HG03575 (cell line): Measurements from ENCODE around the gene DHRS1.

Experiments used
- ATAC-seq: cut with Tn5 transposase; IDR thresholded peaks from one replicate; pipeline ENCODE4 v1.9.1; 2021; ENCODE audit not compliant: unreplicated experiment, insufficient number of reproducible peaks, low FRiP score; ENCODE audit errors: extremely low read depth

The DHRS1 gene

DNA sequence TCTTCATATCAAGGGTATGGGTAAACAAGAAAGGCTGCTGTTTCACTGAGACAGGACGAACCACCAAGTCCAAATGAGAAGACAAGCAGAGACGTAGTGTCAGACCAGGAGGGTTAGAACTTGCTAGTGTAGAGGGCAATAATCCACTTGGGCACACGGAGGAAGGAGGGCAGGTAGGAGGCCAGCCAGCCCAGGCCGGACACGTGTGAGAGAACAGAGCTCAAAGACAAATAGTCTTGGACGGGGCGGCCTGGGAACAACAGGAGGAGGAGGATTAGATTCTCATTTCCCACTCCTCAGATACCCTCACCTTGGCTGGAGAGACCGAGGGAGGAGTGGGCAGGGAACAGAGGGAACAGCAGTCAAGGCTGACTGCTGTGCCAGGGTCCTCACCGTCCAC, 8.8 kb downstream of the DHRS1 start:
- ATAC-seq, result no peak

DNA sequence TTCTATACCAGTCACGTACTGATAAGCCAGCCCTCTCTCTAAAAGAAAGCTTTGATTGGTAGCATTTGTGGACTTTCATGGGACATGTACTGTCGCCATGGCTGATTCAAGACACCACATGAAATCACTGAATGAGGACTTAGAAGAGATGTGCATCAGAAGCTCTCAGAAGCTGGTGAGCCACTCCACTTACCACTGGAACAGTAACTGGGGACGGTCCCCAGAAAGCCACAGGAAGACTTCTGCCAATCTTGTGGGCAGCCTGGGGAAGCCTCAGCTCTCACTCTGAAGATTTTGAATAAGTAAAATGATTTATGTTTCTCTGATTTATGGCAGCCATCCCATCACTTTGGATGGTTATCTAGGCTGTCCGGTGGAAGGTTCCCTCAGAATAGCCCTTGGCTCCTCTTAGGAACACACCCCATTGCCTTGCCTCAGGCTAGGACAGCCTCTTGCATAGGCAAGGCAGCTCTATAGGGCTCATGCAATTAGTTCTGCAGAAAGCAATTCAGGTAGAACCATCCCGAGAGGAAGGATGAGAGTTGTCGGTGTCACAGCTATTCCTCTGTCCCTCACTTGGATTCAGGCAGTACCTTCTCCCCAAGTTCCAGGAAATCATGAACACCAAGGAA, 9.8 kb downstream of the DHRS1 start:
- ATAC-seq, result no peak

DNA sequence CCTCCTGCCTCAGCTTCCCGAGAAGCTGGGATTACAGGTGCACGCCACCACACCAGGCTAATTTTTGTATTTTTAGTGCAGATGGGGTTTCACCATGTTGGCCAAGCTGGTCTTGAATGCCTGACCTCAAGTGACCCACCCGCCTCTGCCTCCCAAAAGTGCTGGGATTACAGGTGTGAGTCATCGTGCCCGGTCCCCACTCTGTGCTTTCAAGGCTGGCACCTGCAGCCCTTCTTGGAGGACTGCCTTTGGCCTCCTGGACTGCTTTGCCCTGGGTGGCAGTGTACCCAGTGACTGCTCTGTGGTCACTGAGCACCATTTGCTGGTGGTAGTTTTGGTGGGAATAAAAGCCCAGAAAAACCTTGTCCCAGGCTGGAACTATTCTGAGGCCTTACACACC, 12.6 kb downstream of the DHRS1 start:
- ATAC-seq, result no peak

DNA sequence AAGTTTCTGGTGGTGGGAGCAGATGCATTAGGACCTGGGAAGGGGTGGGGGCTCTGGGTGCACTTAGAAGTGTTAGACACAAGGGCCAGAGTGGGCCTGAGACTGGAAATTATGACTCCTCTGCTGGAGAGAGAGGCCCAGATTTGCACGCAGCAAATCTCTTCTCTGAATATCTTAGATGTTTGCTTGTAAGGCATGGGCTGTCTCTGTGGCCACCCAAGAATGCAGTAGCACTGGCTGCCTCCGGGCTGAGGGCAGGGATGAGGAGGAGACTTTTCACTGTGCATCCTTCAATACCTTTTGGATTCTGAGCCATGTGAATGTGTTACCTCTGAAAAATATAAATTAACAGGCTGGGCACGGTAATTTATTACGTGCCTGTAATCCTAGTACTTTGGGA, 14.2 kb downstream of the DHRS1 start:
- ATAC-seq, result no peak

DNA sequence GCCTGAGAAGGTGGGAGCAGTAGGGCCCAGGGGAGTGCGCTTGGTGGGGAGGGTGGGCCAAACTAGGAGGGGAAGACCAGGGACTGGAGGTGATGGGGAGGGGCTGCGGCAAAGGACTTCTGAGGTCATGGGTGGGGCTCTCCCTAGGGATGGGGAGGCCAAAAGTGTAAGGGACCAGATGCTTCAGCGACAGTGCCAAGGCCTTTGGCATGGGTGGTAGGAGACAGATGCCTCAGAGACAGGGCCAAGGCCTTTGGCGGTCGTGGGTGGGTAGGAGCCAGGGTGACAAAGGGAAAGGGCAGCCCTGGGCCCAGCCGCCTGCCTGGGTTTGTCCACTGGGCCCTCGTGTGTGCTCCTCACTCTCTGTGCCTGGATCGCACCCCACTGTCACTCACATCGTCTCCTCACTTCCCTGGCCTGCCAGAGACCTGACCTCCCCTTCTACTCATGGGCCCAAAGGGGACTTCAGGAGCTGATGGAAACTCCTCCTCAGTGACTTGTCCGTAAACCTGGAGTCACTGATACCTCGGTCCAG, 15.0 kb downstream of the DHRS1 start:
- ATAC-seq, result no peak

DNA sequence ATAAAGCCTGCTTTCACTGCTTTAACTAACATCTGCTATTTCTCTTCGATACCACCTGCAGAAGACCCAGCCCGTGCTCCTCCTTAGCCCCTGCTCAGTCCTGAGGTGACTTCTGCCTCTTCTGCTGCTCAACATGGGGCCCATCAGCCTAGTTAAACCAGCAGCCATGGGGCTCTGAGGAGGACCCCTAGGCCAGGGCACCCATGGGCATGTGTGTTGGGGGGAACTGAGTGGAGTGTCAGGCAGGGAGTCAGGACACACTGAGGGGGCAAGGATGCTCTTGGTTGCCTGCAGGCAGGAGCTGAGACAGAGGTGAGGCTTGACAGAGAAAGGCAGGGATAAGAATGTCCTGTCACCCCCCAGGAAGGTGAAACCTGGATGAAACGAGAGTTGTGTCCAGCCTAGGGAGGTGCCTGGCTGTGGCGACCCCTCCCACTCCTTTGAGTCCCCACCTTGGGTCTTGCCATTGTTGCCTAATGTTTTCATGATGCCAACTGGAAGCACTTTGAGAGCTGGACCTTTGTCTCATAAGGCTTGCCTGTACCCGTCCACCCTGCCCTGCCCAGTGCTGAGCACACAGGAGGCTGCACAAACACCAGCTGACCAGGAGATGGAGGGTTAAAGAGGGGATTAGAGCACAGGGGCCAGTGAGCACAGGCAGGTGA, 15.7 kb downstream of the DHRS1 start:
- ATAC-seq, result no peak

DNA sequence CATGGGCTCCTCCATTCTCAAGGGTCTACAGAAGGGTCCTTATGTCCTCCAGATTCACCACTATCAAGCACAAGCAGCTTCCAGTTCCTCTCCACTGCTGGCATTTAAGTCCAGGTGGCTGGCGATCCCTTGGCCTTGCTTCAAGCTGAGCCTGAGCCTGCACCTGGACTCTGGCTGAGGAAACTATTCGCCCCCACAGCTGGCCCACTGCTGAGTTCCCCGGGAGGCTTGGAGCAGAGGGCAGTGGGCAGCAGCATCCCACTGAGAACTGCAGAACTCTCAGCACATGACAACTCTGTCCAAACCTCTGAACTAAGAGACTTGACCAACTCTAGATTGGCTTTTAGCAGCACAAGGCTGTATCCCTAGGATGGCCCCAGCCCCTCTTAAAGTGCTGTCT, 16.8 kb downstream of the DHRS1 start:
- no peak for ATAC-seq

DNA sequence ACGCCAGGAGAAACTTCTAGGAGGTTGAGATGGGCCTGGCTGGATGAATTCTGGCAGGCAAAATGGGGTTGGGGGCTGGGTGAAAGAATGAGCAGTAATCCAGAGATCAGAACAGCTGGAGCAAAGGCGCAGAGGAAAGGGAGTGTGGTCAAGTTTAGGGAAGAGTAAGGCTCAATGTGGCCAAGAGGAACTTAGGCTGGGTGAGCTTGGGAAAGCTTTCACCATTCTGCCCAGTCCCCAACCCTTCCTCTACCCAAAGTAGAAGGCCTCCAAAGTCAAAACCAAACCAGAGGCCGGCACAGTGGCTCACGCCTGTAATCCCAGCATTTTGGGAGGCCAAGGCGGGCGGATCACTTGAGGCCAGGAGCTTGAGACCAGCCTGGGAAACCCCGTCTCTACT, 17.9 kb downstream of the DHRS1 start:
- no peak for ATAC-seq

DNA sequence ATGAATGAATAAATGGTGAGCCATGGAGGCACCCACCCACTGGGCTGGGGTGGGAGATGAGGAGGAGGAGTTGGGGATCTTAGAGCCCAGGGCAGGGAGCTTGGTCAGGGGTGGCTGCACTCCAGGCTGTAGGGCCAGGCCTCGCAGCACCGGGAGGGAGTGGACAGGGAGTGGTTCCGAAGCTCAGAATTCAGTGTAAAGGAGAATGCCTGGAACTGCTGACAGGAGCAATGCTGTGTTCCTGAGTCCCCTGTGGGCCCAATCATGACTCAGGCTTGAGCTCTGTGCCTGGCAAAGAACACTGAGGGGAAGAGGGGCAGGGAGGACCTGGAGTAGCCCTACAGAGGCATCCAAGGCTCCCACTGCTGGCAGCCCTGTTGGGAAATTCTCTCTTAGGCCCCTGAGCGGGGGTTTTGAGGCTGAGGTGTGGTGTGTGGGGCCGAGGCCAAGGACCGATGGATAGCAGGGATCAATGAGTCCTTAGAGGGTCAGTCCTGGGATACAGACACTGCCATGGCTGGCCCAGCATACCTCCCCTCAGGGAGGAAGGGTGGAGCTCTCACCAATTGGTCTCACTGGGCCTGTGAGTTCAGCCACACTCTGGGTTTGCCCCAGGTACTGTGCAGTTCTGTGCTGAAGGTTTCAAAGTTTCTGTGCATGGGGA, 18.7 kb downstream of the DHRS1 start:
- ATAC-seq, result no peak

DNA sequence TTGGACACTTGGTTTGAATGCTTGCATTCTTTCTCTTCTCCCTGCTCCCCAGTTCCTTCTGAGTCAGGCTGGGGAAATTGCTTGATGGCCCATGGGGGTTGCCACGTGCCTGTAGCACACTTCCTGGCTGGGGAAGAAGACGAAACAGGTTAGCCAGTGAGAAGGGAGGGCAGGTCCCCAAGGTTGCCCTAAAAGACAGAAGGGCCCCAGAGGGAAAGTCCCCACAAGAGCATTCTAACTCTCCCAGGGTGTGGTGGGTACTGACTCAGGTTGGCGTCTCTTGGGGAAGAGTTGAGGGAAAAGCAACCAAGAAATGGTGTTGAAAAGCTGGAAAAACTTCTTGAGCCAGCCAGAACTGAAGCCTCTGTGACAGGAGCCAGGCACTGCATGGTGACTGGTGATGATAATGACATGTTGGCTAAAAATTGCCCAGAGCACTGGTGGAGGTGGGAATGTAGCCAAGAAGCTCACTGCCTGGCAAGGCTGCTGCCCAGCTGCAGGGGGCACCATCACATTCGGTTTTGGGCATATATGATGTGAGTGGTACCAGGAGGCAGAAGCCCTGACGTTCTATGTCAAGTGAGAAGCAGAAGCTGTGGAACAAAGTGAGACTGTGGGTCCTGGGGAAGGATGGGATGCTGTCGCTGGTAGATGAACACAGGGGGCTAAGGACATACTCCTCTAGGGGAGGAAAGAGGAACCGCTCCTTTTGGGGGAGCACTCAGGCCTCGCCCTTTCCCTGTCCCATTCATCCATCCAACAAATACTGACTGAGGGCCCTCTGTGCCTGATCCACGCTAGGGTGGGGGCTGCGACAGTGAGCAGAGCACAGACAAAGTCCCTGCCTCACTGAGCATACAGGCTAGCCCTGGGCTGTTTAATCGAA, 20.0 kb downstream of the DHRS1 start:
- no peak for ATAC-seq

DNA sequence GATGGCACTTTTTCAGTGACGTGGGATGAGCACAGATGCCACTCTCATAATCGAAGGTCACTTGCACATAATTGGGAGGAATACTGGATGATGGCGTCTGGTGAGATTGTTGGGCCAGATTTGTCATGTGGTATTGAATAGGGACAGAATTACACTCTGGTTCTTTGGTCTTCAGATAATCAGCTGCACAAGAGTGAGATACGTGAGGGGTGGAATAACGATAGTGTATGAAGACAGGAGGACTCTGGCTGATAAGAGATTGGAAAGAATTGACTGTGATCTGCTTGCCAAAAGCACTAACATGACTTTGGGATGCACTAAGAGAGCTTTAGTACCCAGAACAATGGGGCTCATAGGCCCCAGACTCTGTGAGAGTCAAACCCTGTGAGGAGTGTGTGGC, 21.2 kb downstream of the DHRS1 start:
- no peak for ATAC-seq

DNA sequence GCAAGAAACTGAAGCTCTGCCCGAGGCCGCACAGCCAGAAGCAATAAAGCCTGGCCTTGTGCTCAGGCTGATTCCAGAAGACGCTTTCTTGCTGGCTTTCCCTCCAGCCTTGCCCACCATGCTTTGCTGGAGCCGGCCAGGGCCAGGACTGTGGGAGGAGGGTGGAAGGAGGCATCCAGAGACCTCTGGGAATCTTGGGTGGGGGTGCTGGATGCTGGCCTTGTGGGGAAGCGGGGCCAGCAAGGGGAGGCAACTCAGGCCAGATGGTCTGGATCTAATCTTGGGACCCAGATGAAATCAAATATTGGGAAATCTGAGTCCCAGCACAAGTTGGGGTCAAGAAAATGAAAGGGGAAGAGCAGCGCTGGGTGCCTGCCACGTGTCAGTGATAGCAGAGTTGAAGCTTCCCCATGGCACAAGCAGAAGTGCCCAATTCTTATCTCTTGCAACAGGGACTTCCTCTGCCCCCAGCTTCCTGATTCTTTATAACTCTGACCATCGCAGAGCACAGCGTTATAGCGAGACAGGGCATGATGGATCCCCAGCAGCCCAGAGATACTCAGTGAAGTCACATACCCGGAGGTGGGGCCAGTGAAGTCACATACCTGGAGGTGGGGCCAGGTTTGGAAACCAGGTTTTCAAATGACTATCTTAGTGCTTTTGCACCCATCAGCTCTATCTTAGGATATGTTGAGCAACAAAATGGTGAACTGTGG, 21.8 kb downstream of the DHRS1 start:
- no peak for ATAC-seq

DNA sequence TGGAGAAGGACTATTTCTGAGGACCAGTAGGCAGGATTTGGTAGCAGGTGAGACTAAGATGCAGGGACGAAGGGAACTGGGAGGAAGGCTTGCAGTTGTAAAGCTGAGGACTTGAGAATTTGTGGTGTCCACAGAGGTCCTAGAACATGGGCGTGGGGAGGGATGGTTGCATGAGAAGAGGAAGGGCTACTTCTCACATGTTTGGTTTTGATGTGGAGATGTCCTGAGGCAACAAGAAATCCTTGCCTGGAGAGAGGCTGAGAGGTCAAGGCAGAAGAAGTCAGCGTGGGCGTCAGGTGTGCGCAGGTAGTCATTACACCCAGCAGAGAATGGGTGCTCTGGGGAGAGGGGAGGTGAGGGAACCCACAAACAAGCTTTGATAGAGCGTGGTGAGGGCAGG, 22.5 kb downstream of the DHRS1 start:
- no peak for ATAC-seq

DNA sequence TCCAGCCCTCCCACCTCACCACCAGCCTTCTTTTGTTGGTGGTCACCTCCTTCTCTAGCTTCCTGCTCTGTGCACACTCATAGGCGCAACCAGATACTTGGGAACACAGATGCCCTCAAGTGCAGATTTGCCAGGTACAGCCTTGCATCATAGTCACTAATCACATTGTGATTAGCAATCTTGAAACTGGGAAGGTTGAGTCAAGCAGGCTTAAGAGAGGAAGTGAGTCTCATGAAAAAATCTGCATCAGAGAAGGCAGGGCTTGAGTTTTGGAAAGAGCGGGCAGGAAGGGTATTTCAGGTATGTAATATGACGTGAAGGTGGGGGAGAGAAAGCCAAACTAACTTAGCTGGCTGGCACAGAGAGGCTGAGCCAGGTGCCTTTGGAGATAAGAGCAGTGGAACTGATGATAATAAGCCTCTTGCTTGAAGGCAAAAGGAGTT, 25.5 kb downstream of the DHRS1 start:
- ATAC-seq, result no peak

DNA sequence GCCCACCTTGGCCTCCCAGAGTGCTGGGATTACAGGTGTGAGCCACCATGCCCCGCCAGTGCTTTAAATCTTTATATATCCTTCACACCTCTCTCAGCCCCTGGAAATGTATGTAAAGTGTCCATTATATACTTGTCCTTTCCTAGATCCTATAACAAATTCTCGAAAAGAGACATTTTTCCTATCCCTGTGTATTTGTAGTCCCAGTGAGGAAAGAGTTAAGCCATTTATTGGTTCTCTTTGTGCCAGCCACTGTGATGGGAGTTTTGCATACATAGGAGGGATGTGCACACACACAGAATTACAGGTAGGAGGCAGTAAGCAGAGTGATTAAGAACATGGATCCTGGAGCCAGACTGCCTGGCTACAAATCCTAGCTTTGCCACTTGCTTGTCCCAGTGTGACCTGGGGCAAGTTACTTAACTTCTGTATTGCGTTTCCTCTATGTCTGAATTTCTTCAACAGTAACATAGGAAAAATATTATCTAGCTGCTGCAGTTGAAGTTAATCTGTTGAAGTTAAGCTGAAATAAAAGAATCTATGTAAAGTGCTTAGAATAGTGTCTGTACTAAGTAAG, 26.1 kb downstream of the DHRS1 start:
- no peak for ATAC-seq

DNA sequence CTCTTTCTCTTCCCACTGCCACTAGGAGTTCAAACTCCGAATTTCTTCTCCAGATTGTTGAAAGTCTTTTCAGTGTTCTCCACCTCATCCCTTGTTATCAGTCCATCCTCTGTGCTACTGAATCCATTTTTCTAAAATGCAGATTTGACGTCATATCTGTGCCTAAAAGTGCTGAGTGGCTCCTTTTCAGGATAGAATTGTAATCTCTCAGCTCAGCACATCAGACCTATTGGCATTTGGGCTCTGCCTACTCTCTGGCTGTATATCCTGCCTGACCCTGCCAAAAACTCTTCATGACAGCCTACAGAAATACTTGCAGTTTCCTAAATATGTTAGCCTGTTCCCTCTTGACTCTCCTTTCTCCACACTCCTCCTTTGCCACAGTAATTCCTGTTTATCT, 27.1 kb downstream of the DHRS1 start:
- no peak for ATAC-seq

DNA sequence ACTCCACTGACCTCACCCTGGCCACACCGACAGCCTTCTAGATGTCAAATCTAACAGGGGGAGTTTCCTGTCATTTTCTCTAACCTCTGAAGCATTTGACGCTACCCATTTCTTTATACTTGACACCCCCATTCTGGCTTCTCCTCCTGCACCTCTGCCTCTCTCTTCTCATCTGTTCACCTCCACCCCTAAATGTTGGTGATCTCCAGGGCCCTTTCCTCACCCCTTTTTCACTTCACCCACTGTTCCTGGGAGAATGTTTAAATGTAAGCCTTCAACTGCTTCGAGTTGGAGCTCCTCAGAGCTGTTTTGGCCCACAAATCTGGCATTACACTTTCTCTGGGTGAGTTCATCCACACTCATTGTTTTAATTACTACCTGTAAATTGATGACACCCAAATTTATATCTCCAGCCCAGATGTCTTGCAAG, 27.7 kb downstream of the DHRS1 start:
- no peak for ATAC-seq

DNA sequence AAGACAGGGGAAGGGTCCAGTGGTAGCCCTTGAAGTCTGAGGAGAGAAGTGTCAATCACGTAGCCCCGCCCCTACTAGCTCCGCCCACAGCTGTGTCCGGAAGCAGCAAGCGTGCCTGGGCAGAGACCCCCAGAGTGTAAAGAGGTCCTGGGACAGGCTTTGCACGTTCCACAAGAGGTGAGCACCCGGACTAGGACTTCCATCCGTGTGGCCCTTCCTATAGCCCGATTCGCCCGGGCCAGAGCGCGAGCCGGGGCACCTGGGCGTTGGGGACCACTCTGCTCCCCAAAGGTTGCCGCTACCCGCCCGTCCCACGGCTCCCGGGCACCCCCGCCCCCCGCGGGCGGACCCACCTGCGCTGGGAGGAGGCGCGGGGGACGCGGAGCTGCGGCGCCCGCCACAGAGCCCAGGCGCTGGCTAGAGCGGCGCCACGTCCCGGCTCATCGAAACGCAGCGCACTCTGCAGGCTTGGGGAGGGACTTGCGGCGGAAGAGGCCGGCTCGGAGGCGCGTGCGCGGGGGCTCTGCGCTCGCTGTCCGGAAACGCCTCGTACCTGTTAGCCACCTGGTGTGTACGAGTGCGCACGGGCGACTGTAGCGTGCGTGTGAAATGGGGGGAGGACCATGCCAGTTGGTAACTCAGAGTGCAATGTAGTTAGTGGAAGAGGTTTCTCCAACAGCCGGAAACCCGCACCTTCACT, 28.3 kb downstream of the DHRS1 start, which contains the start of gene RABGGTA:
Gene RABGGTA (minus strand): TSS at position 464 of the 700 bp plus-strand sequence. CDS start 482 bp downstream, outside the sequence.
- peak; percentile 40 for ATAC-seq
